HG02678 (cell line): ENCODE data around the gene RAPGEF6.
"Not testable (repeated sequence)": the region's sequence is repeated elsewhere in the genome, so short reads cannot be mapped to it uniquely, and the experiment has no call there.

Experiments used
- ATAC-seq: cut with Tn5 transposase; IDR thresholded peaks from one replicate; pipeline ENCODE4 v1.9.1; 2021; ENCODE audit warnings: mild to moderate bottlenecking, moderate library complexity; ENCODE audit not compliant: unreplicated experiment

The RAPGEF6 gene

GRCh38 chr5:131644370-131644769, 9.3 kb upstream of the RAPGEF6 start:
- ATAC-seq = no peak

DNA sequence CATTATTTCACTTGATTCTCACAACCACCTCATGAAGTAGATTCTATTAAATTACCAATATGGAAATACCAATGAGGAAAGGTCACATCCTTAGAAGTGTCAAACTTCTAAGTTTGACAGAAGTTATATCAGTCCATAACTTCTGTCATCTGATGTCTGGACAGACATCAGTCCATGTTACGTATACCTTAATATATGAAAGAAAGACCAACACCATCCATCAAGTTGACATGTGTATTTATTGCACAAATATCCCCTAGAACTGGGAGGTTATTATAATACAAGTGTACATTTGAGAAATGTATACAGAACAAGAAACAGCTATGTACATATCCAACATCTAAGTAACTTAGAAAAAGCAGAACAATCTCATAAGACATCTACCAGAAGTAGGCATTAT, 6.5 kb upstream of the RAPGEF6 start:
- no peak for ATAC-seq

GRCh38 chr5:131640043-131640856, 5.2 kb upstream of the RAPGEF6 start:
- peak; percentile 44 for ATAC-seq

DNA sequence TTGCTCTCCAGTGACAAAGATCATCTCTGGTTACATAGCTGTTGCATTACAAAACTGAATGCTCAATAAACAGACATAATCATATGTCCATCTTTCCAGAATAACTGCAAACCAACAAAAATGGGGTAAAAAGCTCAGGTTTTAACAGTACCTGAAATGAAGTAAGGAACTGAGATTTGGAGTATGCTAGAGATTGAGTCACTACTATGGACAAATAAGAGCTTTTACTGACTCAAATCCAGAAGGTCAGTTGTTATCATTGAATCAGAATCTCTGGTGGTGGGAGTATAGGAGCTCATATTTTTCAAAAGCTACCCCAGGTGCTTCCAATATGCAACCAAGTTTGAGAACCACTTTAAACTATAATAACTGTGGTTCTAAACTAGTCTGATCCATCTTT, 4.1 kb upstream of the RAPGEF6 start:
- no peak for ATAC-seq

- ATAC-seq = no peak
Measured at GRCh38 chr5:131637694-131638093, 2.7 kb upstream of the RAPGEF6 start.

GRCh38 chr5:131635684-131636572, 899 bp upstream of the RAPGEF6 start:
- no peak for ATAC-seq

- ATAC-seq = peak; percentile 24
Measured at GRCh38 chr5:131634666-131634995, 398 bp downstream of the RAPGEF6 start.

DNA sequence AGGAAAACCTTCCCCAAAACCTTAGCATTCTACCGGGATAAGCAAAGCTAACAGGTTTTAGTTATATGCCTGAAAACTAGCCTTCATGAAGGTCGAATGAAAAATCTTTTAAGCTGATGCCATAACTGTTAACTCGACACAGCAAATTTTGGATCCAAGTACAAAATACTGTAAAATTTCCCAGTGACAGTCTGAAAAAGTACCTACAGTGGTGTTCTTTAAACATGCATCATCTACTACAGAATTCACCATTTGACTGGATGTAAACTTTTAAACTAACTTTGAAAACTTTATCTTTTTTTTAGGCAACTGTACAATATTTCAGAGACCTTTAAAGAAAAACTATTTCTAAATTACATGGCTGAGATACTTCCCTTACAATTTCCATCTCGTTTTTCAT, 791 bp downstream of the RAPGEF6 start:
- no peak for ATAC-seq

DNA sequence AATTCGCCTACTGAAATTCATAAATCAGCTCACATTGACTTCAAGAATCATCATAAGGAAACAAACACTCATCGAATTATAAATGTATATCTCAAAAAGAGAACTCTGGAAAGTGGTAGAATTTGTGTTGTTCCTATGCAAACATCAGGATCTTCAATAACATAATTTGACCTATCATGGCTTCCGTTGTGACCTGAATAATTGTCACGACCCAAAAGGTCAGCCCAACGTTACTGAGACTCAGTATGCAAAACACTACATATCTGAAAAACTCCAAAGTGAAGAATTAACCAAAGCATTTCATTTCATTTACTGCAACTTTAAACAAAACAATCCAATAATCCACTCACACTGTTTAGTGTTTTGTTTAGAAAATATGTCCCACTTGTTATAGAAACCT, 1.2 kb downstream of the RAPGEF6 start:
- no peak for ATAC-seq

- no peak for ATAC-seq
Measured at GRCh38 chr5:131630963-131631350, 4.1 kb downstream of the RAPGEF6 start.

DNA sequence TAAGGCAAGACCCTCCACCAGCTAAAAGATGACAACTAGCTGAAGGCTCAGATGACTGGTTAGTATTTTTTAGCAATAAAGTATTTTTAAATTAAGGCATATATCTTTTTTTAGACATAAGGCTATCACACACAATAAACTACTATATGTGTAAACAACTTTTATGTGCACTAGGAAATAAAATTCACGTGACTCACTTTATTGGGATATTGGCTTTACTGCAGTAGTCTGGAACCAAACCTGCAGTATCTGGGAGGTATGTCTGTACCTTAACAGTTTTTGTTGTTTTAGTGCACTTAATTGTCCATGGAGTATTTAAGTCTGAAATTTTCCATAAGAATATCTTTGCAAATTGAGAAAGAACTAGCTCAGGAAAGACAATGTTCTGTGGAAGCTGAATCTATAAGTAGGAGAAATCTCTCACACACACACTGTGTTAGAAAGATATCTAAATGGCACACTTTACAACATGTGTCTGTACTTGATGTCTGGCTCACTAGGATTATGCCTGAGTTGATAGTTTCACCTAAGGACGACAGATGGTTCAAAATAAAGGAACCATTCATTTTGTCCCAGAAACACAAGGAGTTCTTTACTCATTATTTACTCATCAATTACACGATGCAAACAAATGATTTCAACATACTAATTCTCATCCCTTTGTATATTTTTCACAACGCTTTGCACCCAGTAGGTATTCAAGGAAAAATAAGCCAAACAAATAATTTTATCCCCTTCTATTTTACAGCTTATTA, 4.6 kb downstream of the RAPGEF6 start:
- no peak for ATAC-seq

GRCh38 chr5:131628990-131629389, 6.0 kb downstream of the RAPGEF6 start:
- ATAC-seq = no peak

DNA sequence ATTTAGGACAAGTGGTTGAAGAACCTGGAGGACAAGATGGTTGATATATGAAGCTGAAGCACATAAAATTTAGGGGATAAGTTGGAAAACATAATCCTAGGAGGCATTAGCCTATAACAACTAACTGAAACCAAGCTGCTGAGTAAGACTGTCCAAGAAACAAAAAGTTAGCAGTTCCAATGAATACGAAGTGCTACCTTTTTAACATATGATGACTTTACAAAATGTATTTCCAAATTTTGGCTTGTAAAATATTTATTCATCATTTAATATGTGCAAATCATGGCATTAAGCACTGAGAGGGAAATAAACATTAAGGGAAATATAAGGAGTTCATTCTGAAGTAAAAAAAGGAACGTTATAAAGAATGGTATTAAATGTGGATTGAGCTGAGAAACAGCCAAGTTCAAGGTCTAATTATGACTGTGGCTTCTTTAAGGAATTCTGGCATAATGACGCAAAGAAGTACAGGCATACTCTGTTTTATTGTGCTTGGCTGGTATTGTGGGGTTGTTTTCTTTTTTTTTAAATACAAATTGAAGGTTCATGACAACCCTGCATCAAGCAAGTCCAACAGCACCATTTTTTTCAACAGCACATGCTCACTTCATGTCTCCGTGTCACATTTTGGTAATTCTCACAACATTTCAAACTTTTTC, 7.7 kb downstream of the RAPGEF6 start:
- ATAC-seq = no peak

DNA sequence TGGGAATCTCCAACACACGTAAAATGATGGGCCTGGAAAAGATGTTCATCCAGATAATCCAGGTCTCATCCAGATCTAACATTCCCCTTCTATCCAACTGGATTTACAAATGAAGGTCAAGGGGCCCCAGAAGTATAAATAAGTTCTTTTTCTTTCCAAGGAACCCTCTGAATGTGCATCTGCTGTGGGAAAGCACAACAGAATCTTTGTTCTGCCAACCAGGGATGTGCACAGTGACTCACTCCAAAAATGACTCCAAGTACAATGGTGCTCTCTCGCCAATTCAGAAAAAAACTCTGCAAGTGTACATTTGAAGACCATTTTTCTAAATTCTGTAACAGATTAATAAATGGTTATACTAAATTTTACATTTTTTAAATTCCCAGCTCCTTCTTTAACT, 12.4 kb downstream of the RAPGEF6 start:
- ATAC-seq = no peak

- not testable (repeated sequence) for ATAC-seq
Measured at GRCh38 chr5:131621164-131621563, 13.9 kb downstream of the RAPGEF6 start.

DNA sequence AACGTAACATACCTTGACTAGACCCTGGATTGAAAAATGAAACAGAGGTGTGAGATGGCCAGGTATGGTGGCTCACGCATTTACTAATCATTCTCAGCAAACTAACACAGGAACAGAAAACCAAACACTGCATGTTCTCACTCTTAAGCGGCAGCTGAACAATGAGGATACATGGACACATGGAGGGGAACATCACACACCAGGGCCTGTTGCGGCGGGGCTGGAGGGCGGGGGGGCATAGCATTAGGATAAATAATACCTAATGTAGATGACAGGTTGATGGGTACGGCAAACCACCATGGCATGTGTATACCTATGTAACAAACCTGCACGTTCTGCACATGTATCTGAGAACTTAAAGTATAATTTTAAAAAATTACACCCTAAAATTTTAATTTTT, 15.9 kb downstream of the RAPGEF6 start:
- no peak for ATAC-seq

GRCh38 chr5:131617140-131617822, 17.7 kb downstream of the RAPGEF6 start:
- ATAC-seq = no peak

GRCh38 chr5:131615957-131616356, 19.1 kb downstream of the RAPGEF6 start:
- no peak for ATAC-seq

GRCh38 chr5:131613423-131613822, 21.6 kb downstream of the RAPGEF6 start:
- no peak for ATAC-seq

GRCh38 chr5:131611064-131611381, 24.0 kb downstream of the RAPGEF6 start:
- no peak for ATAC-seq
